B cell (primary cell): ENCODE results near the gene TBC1D4. TPM values are rescaled to one million over a fixed set of nuclear protein-coding genes. Genes with fewer than 3 reads are reported as not detected.

Experiments
- ATAC-seq: fragments of 200-7000 bp; cut with Tn5 transposase; one replicate; pipeline ENCODE4 v1.10.0; 2021; ENCODE audit warnings: low read depth, mild to moderate bottlenecking, moderate number of reproducible peaks, moderate library complexity
- CTCF ChIA-PET: fragments of 350-600 bp; sonication (Branson Sonifier 250); formaldehyde crosslinking; loops from one replicate; lab custom pipeline; 2021; ENCODE audit warnings: antibody characterized with exemption, inconsistent platforms; lab: Charles Lee
- POLR2A ChIA-PET: fragments of 350-600 bp; sonication (Branson Sonifier 250); formaldehyde crosslinking; loops from one replicate; lab custom pipeline; 2021; ENCODE audit warnings: antibody characterized with exemption; lab: Charles Lee
- DNase-seq: peaks from one replicate; pipeline ENCODE4 v3.0.0; 2013
- H2AFZ ChIP-seq: 2 replicates; pipeline ENCODE4 v1.6.1; 2012; ENCODE audit warnings: mild to moderate bottlenecking, low read depth, low read length; ENCODE audit not compliant: insufficient read depth, poor library complexity, severe bottlenecking
- H3K27ac ChIP-seq, 2 donors: 1 replicate in 1 of 2; 2 replicates in 1 of 2; pipeline ENCODE4 v1.5.1; 2012 to 2013; ENCODE audit warnings: low read length in 2 of 2, mild to moderate bottlenecking in 2 of 2, moderate library complexity in 1 of 2
- H3K27me3 ChIP-seq, 4 experiments: fragments of 200-600 bp in 1 of 4; sonication (generic) in 1 of 4; replicated peaks in 1 of 4; 1 replicate in 2 of 4; 2 replicates in 2 of 4; pipeline versions ENCODE4 v1.6.1 to v1.7.0; 2013 to 2016; ENCODE audit warnings: low read length in 3 of 4, mild to moderate bottlenecking in 2 of 4, mixed read lengths in 1 of 4, moderate library complexity in 1 of 4; ENCODE audit not compliant: insufficient read depth in 4 of 4, control insufficient read depth in 3 of 4; ENCODE audit errors: control extremely low read depth in 1 of 4
- H3K36me3 ChIP-seq, 2 experiments: replicated peaks in 1 of 2; 1 replicate in 1 of 2; 2 replicates in 1 of 2; pipeline versions ENCODE4 v1.6.1 to v1.7.1; 2013; ENCODE audit warnings: low read length in 1 of 2; ENCODE audit not compliant: insufficient read depth in 2 of 2, control insufficient read depth in 1 of 2; ENCODE audit errors: control extremely low read depth in 1 of 2, extremely low read depth in 1 of 2
- H3K4me1 ChIP-seq, 2 donors: fragments of 200-600 bp in 1 of 2; sonication (generic) in 1 of 2; 1 replicate in 1 of 2; 2 replicates in 1 of 2; pipeline versions ENCODE4 v1.5.1 to v1.6.1; 2013 to 2017; ENCODE audit warnings: low read length in 2 of 2; ENCODE audit not compliant: control insufficient read depth in 2 of 2, insufficient read depth in 2 of 2
- H3K4me2 ChIP-seq: replicated peaks from 2 replicates; pipeline ENCODE3; 2012; ENCODE audit warnings: mild to moderate bottlenecking, low read depth, low read length; ENCODE audit not compliant: poor library complexity, severe bottlenecking
- H3K4me3 ChIP-seq, 5 experiments: fragments of 200-600 bp in 1 of 5; sonication (generic) in 1 of 5; 1 replicate in 3 of 5; 2 replicates in 2 of 5; pipeline versions ENCODE4 v1.5.1 to v1.7.0; 2011 to 2016; ENCODE audit warnings: low read length in 4 of 5, mild to moderate bottlenecking in 4 of 5, low read depth in 2 of 5, control low read depth in 1 of 5, moderate library complexity in 1 of 5; ENCODE audit not compliant: insufficient read depth in 1 of 5; ENCODE audit errors: control extremely low read depth in 1 of 5, extremely low read depth in 1 of 5
- H3K79me2 ChIP-seq: fragments of 200-600 bp; sonication (generic); one replicate; pipeline ENCODE4 v1.6.0; 2016; ENCODE audit warnings: low read length; ENCODE audit not compliant: control insufficient read depth, insufficient read depth
- H3K9ac ChIP-seq: fragments of 200-600 bp; sonication (generic); 2 replicates; pipeline ENCODE4 v1.6.1; 2017; ENCODE audit warnings: mild to moderate bottlenecking, low read length, moderate library complexity
- H3K9me3 ChIP-seq, 3 donors: one replicate each; pipeline versions ENCODE4 v1.6.1 to v1.7.1; 2013; ENCODE audit warnings: low read length in 2 of 3; ENCODE audit not compliant: control insufficient read depth in 2 of 3, insufficient read depth in 1 of 3; ENCODE audit errors: control extremely low read depth in 1 of 3
- H4K20me1 ChIP-seq: 2 replicates; pipeline ENCODE4 v1.6.0; 2012; ENCODE audit warnings: mild to moderate bottlenecking, low read length; ENCODE audit not compliant: insufficient read depth, control insufficient read depth, poor library complexity, severe bottlenecking
- H3K27ac Mint-ChIP-seq: one replicate; pipeline ENCODE4 v1.8.0; 2021; ENCODE audit warnings: mixed read lengths
- H3K27me3 Mint-ChIP-seq: one replicate; pipeline ENCODE4 v1.8.0; 2021; ENCODE audit warnings: mixed read lengths
- H3K4me1 Mint-ChIP-seq: one replicate; pipeline ENCODE4 v1.8.0; 2021; ENCODE audit warnings: mixed read lengths
- H3K4me3 Mint-ChIP-seq: one replicate; pipeline ENCODE4 v1.8.0; 2021; ENCODE audit warnings: mixed read lengths
- H3K9me3 Mint-ChIP-seq: one replicate; pipeline ENCODE4 v1.8.0; 2022; ENCODE audit warnings: mixed read lengths; ENCODE audit not compliant: insufficient read depth
- EZH2 ChIP-seq: IDR thresholded peaks from 2 replicates; pipeline ENCODE4 v1.6.1; 2012; ENCODE audit warnings: borderline replicate concordance, low read depth, mild to moderate bottlenecking, moderate library complexity, low read length; ENCODE audit not compliant: insufficient read depth, poor library complexity, severe bottlenecking
- WGBS: methylation state at CpG from one replicate; pipeline ENCODE4 v1.1.5; 2013; ENCODE audit warnings: missing lambda C conversion rate; ENCODE audit not compliant: insufficient coverage; 5-methylcytosine and 5-hydroxymethylcytosine counted together
- intact Hi-C: fragments of 100-400 bp; cut with micrococcal nuclease; formaldehyde crosslinking; loops from one replicate; pipeline ENCODE4 v1.10.0; 2022
- polyA plus RNA-seq: library from polyadenylated mRNA; depleted of rRNA; stranded (reverse); fragments of >200 nt; gene quantifications from 2 replicates; pipeline ENCODE4 v1.2.3, GENCODE V29; 2012
- total RNA-seq, 2 donors: library from RNA; stranded (reverse); fragments of 120-200 nt in 1 of 2; gene quantifications; 1 replicate in 1 of 2; 2 replicates in 1 of 2; pipeline versions ENCODE4 v1.2.3 to v1.2.4, GENCODE V29; 2013 to 2022
- TF ChIP-seq, protein P1 (sequence below): fragments of 200-600 bp; IDR thresholded peaks from one replicate; pipeline ENCODE4 v1.8.0; 2022; ENCODE audit warnings: antibody characterized with exemption, mild to moderate bottlenecking

The TBC1D4 gene
- total and polyA plus RNA-seq, 2 donors (not counting 1 experiment from before 2014, with no cell fraction given), result 1.6 to 3.5 TPM

DNA sequence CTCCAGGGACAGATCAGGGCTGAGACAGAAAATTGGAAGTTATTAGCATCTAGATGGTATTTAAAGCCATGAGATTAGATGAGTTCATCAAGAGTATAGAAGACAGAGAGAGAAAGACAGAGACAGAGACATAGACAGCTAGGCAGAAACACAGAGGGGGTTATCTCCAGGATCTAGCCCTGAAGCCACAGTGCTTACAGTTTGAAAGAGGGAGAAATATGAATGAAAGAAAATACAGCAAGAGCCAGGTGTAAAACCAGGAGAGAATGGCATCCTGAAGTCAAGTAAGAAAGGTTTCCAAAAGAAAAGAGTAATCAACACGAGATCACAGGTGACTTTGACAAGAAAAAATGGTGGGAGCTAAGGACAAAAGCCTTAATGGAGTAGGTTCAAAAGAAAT lies 111.2 kb downstream of the TBC1D4 start:
- Histone ChIP-seq H3K4me1 (no peaks in the 10 kb centered on the region), H2AFZ (no peak overlapping the region), H4K20me1 (no peaks in the 10 kb centered on the region), H3K36me3 (no peaks in the 10 kb centered on the region), H3K9ac (no peak overlapping the region), H3K9me3 (no peaks in the 10 kb centered on the region), H3K79me2 (no peaks in the 10 kb centered on the region), H3K4me2 (no peak overlapping the region), H3K4me3 (no peak overlapping the region), H3K27ac (no peak overlapping the region), H3K27me3 (no peaks in the 10 kb centered on the region)
- ChIA-PET CTCF (interaction anchor here (0.7 to 3.1 kb wide), 4 partner anchors 12 to 180 kb away, joined by 3 to 13 read pairs (median 4); partner anchors contain the start of genes TBC1D4 and UCHL3), POLR2A (no interaction called here)
- H3K4me1 Mint-ChIP-seq, result peaks cover 5% of the 10 kb centered on the region
- ATAC-seq (no peak), DNase-seq (no peak)
- TF ChIP-seq, protein P1, sequence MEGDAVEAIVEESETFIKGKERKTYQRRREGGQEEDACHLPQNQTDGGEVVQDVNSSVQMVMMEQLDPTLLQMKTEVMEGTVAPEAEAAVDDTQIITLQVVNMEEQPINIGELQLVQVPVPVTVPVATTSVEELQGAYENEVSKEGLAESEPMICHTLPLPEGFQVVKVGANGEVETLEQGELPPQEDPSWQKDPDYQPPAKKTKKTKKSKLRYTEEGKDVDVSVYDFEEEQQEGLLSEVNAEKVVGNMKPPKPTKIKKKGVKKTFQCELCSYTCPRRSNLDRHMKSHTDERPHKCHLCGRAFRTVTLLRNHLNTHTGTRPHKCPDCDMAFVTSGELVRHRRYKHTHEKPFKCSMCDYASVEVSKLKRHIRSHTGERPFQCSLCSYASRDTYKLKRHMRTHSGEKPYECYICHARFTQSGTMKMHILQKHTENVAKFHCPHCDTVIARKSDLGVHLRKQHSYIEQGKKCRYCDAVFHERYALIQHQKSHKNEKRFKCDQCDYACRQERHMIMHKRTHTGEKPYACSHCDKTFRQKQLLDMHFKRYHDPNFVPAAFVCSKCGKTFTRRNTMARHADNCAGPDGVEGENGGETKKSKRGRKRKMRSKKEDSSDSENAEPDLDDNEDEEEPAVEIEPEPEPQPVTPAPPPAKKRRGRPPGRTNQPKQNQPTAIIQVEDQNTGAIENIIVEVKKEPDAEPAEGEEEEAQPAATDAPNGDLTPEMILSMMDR, result no peak
- no peak for TF ChIP-seq EZH2
- H3K27me3 Mint-ChIP-seq, result peaks cover 13% of the 10 kb centered on the region
- no peaks in the 10 kb centered on the region for H3K9me3 Mint-ChIP-seq
- no CpG with 5 or more reads among the region's 1 CpG for WGBS
- H3K4me3 Mint-ChIP-seq, result no peak overlapping the region
- no peak overlapping the region for H3K27ac Mint-ChIP-seq
- intact Hi-C loops, result no loop called here

GRCh38 chr13:75369981-75370380 lies 112.0 kb downstream of the TBC1D4 start:
- TF ChIP-seq, protein P1, result no peak
- TF ChIP-seq EZH2, result no peak
- H4K20me1 ChIP-seq, result no peaks in the 10 kb centered on the region
- H3K9me3 Mint-ChIP-seq, result no peaks in the 10 kb centered on the region
- no peaks in the 10 kb centered on the region for H3K36me3 ChIP-seq
- no peak overlapping the region for H3K9ac ChIP-seq
- intact Hi-C loops, result no loop called here
- H3K4me2 ChIP-seq, result no peak overlapping the region
- no peak overlapping the region for H2AFZ ChIP-seq
- H3K27me3 Mint-ChIP-seq, result peaks cover 14% of the 10 kb centered on the region
- ATAC-seq (no peak), DNase-seq (no peak)
- 93% methylated on average over 3 of the region's 3 CpGs for WGBS
- peaks cover 6% of the 10 kb centered on the region for H3K4me1 Mint-ChIP-seq
- ChIA-PET CTCF (interaction anchor here (0.7 to 3.1 kb wide), 3 partner anchors 16 to 180 kb away, joined by 3 to 13 read pairs (median 4); partner anchors contain the start of gene UCHL3), POLR2A (no interaction called here)
- no peak overlapping the region for H3K4me3 ChIP-seq
- H3K4me1 ChIP-seq, result no peaks in the 10 kb centered on the region
- H3K27ac ChIP-seq, result no peak overlapping the region
- no peaks in the 10 kb centered on the region for H3K27me3 ChIP-seq
- no peaks in the 10 kb centered on the region for H3K9me3 ChIP-seq
- H3K4me3 Mint-ChIP-seq, result no peak overlapping the region
- no peak overlapping the region for H3K27ac Mint-ChIP-seq
- H3K79me2 ChIP-seq, result no peaks in the 10 kb centered on the region
